Esophagus squamous epithelium (tissue), 4 donors: ENCODE measurements around the gene EVC.

Experiments
- POLR2A ChIP-seq, 4 donors: fragments of 450-650 bp; IDR thresholded peaks; one replicate each; pipeline ENCODE4 v1.6.1; 2017; ENCODE audit warnings: antibody characterized with exemption in 4 of 4, mild to moderate bottlenecking in 4 of 4, moderate library complexity in 3 of 4
- TF ChIP-seq, protein P1 (sequence below), 6 experiments: fragments of 450-650 bp in 4 of 6; fragments of 200-600 bp in 2 of 6; sonication (generic) in 2 of 6; IDR thresholded peaks; one replicate each; pipeline ENCODE4 v1.5.1; 2016 to 2019; ENCODE audit warnings: antibody characterized with exemption in 6 of 6, mild to moderate bottlenecking in 4 of 6, moderate library complexity in 4 of 6

DNA sequence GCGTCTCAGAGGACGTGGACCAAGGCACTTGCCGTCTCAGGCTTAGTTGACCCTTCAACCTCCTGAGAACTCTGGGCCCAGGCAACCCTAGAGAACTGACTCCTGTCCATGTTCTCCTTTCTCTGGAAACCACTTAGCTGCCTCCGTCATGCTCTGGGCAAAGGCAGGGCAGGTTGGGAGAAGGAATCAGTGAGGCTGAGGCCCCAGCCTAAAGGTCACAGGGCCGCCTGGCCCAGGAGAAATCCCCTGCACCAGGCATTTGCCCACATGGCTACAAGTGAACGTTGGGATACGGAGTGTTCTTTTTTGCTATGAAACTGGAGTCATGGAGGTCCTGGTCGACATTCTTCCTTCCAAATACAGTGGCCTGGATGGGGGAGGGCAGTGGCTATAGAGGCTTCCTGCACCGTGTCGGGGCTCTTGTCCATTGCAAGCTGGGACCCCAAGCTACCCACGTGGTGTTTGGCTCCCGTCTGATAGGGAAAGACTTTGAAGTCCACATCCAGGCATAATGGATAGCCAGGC lies 105.9 kb downstream of the EVC start:
- TF ChIP-seq, protein P1, sequence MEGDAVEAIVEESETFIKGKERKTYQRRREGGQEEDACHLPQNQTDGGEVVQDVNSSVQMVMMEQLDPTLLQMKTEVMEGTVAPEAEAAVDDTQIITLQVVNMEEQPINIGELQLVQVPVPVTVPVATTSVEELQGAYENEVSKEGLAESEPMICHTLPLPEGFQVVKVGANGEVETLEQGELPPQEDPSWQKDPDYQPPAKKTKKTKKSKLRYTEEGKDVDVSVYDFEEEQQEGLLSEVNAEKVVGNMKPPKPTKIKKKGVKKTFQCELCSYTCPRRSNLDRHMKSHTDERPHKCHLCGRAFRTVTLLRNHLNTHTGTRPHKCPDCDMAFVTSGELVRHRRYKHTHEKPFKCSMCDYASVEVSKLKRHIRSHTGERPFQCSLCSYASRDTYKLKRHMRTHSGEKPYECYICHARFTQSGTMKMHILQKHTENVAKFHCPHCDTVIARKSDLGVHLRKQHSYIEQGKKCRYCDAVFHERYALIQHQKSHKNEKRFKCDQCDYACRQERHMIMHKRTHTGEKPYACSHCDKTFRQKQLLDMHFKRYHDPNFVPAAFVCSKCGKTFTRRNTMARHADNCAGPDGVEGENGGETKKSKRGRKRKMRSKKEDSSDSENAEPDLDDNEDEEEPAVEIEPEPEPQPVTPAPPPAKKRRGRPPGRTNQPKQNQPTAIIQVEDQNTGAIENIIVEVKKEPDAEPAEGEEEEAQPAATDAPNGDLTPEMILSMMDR (IDR thresholded peaks at IDR 0.05), result no peak
- no peak for TF ChIP-seq POLR2A (IDR thresholded peaks at IDR 0.05)
